ENCODE data around the gene ZIC4.

The ZIC4 gene

GRCh38 chr3:147409143-147410115 is 3.1 kb upstream of the ZIC4 start, which contains the start of gene ZIC1:
Gene ZIC1, plus strand, starts transcription at chr3:147409365. Its CDS starts 748 bp downstream, at chr3:147410113.
- H3K9ac ChIP-seq (ENCODE audit: insufficient read length, low read depth), result peak within 1 kb of the TSS; percentile 64
- H3K36me3 ChIP-seq (ENCODE audit: insufficient read depth, insufficient read length, low read length), result no peaks in the 10 kb centered on the region
- no peak for TF ChIP-seq ZNF274 (IDR thresholded peaks at IDR 0.05; ENCODE audit: low read depth, low read length)
- TF ChIP-seq SUZ12 (IDR thresholded peaks at IDR 0.05; ENCODE audit: extremely low read depth, insufficient read depth, insufficient read length), result peak; percentile 49
- TF ChIP-seq YY1 (IDR thresholded peaks at IDR 0.05; ENCODE audit: insufficient read depth, insufficient read length), result no peak
- H3K9me3 ChIP-seq (ENCODE audit: insufficient read depth, low read length), result no peaks in the 10 kb centered on the region
- peak within 1 kb of the TSS; percentile 45 for H3K4me3 ChIP-seq (ENCODE audit: insufficient read length, low read depth)
- peaks cover 100% of the 10 kb centered on the region for H3K27me3 ChIP-seq (ENCODE audit: insufficient read depth, insufficient read length)
- DNase-seq (ENCODE audit: low read depth, low spot score), result no peak
- peaks cover 15% of the 10 kb centered on the region for H3K4me1 ChIP-seq (ENCODE audit: insufficient read depth, insufficient read length)

GRCh38 chr3:147408188-147409100 is 2.1 kb upstream of the ZIC4 start:
- Histone ChIP-seq H3K4me3 (ENCODE audit: insufficient read length, low read depth) (no peak overlapping the region), H3K36me3 (ENCODE audit: insufficient read depth, insufficient read length, low read length) (no peaks in the 10 kb centered on the region), H3K9me3 (ENCODE audit: insufficient read depth, low read length) (no peaks in the 10 kb centered on the region), H3K27me3 (ENCODE audit: insufficient read depth, insufficient read length) (peaks cover 100% of the 10 kb centered on the region), H3K4me1 (ENCODE audit: insufficient read depth, insufficient read length) (peaks cover 15% of the 10 kb centered on the region), H3K9ac (ENCODE audit: insufficient read length, low read depth) (no peak overlapping the region)
- TF ChIP-seq ZNF274 (IDR thresholded peaks at IDR 0.05; ENCODE audit: low read depth, low read length) (no peak), YY1 (IDR thresholded peaks at IDR 0.05; ENCODE audit: insufficient read depth, insufficient read length) (no peak), SUZ12 (IDR thresholded peaks at IDR 0.05; ENCODE audit: extremely low read depth, insufficient read depth, insufficient read length) (no peak)
- no peak for DNase-seq (ENCODE audit: low read depth, low spot score)

- Histone ChIP-seq H3K4me1 (ENCODE audit: insufficient read depth, insufficient read length) (peaks cover 10% of the 10 kb centered on the region), H3K36me3 (ENCODE audit: insufficient read depth, insufficient read length, low read length) (no peaks in the 10 kb centered on the region), H3K9ac (ENCODE audit: insufficient read length, low read depth) (no peak overlapping the region), H3K9me3 (ENCODE audit: insufficient read depth, low read length) (no peaks in the 10 kb centered on the region), H3K4me3 (ENCODE audit: insufficient read length, low read depth) (no peak overlapping the region), H3K27me3 (ENCODE audit: insufficient read depth, insufficient read length) (peaks cover 100% of the 10 kb centered on the region)
- TF ChIP-seq SUZ12 (IDR thresholded peaks at IDR 0.05; ENCODE audit: extremely low read depth, insufficient read depth, insufficient read length) (no peak), YY1 (IDR thresholded peaks at IDR 0.05; ENCODE audit: insufficient read depth, insufficient read length) (no peak), ZNF274 (IDR thresholded peaks at IDR 0.05; ENCODE audit: low read depth, low read length) (no peak)
- no peak for DNase-seq (ENCODE audit: low read depth, low spot score)
Observed at GRCh38 chr3:147407498-147408187, 1.3 kb upstream of the ZIC4 start.

GRCh38 chr3:147407114-147407497 is 763 bp upstream of the ZIC4 start:
- H3K4me1 ChIP-seq (ENCODE audit: insufficient read depth, insufficient read length), result peaks cover 7% of the 10 kb centered on the region
- no peak overlapping the region for H3K9ac ChIP-seq (ENCODE audit: insufficient read length, low read depth)
- no peak overlapping the region for H3K4me3 ChIP-seq (ENCODE audit: insufficient read length, low read depth)
- no peaks in the 10 kb centered on the region for H3K36me3 ChIP-seq (ENCODE audit: insufficient read depth, insufficient read length, low read length)
- H3K9me3 ChIP-seq (ENCODE audit: insufficient read depth, low read length), result no peaks in the 10 kb centered on the region
- TF ChIP-seq YY1 (IDR thresholded peaks at IDR 0.05; ENCODE audit: insufficient read depth, insufficient read length) (no peak), SUZ12 (IDR thresholded peaks at IDR 0.05; ENCODE audit: extremely low read depth, insufficient read depth, insufficient read length) (no peak), ZNF274 (IDR thresholded peaks at IDR 0.05; ENCODE audit: low read depth, low read length) (no peak)
- DNase-seq (ENCODE audit: low read depth, low spot score), result no peak
- H3K27me3 ChIP-seq (ENCODE audit: insufficient read depth, insufficient read length), result peaks cover 100% of the 10 kb centered on the region

GRCh38 chr3:147405231-147406027 is 914 bp downstream of the ZIC4 start:
- peaks cover 100% of the 10 kb centered on the region for H3K27me3 ChIP-seq (ENCODE audit: insufficient read depth, insufficient read length)
- DNase-seq (ENCODE audit: low read depth, low spot score), result no peak
- no peaks in the 10 kb centered on the region for H3K9me3 ChIP-seq (ENCODE audit: insufficient read depth, low read length)
- H3K36me3 ChIP-seq (ENCODE audit: insufficient read depth, insufficient read length, low read length), result no peaks in the 10 kb centered on the region
- no peak for TF ChIP-seq YY1 (IDR thresholded peaks at IDR 0.05; ENCODE audit: insufficient read depth, insufficient read length)
- no peak for TF ChIP-seq ZNF274 (IDR thresholded peaks at IDR 0.05; ENCODE audit: low read depth, low read length)
- TF ChIP-seq SUZ12 (IDR thresholded peaks at IDR 0.05; ENCODE audit: extremely low read depth, insufficient read depth, insufficient read length), result no peak
- no peak overlapping the region for H3K4me3 ChIP-seq (ENCODE audit: insufficient read length, low read depth)
- peaks cover 5% of the 10 kb centered on the region for H3K4me1 ChIP-seq (ENCODE audit: insufficient read depth, insufficient read length)
- no peak overlapping the region for H3K9ac ChIP-seq (ENCODE audit: insufficient read length, low read depth)

- Histone ChIP-seq H3K4me3 (ENCODE audit: insufficient read length, low read depth) (no peak overlapping the region), H3K27me3 (ENCODE audit: insufficient read depth, insufficient read length) (peaks cover 100% of the 10 kb centered on the region), H3K36me3 (ENCODE audit: insufficient read depth, insufficient read length, low read length) (no peaks in the 10 kb centered on the region), H3K4me1 (ENCODE audit: insufficient read depth, insufficient read length) (no peaks in the 10 kb centered on the region), H3K9ac (ENCODE audit: insufficient read length, low read depth) (no peak overlapping the region), H3K9me3 (ENCODE audit: insufficient read depth, low read length) (no peaks in the 10 kb centered on the region)
- no peak for DNase-seq (ENCODE audit: low read depth, low spot score)
- TF ChIP-seq SUZ12 (IDR thresholded peaks at IDR 0.05; ENCODE audit: extremely low read depth, insufficient read depth, insufficient read length), result no peak
- no peak for TF ChIP-seq YY1 (IDR thresholded peaks at IDR 0.05; ENCODE audit: insufficient read depth, insufficient read length)
- no peak for TF ChIP-seq ZNF274 (IDR thresholded peaks at IDR 0.05; ENCODE audit: low read depth, low read length)
Observed at GRCh38 chr3:147404800-147405230, 1.5 kb downstream of the ZIC4 start.

Measured in NT2/D1 (cell line).